Measurements from ENCODE around the gene VSTM4.

VSTM4 gene

GRCh38 chr10:48985621-48986158, 129.6 kb downstream of the VSTM4 start:
- ChIA-PET CTCF (interaction anchor here (0.8 kb wide), 2 partner anchors 317 to 329 kb away, joined by 3 read pairs; no protein-coding TSS in a partner anchor), POLR2A (no interaction called here)
- TF ChIP-seq, protein P1, sequence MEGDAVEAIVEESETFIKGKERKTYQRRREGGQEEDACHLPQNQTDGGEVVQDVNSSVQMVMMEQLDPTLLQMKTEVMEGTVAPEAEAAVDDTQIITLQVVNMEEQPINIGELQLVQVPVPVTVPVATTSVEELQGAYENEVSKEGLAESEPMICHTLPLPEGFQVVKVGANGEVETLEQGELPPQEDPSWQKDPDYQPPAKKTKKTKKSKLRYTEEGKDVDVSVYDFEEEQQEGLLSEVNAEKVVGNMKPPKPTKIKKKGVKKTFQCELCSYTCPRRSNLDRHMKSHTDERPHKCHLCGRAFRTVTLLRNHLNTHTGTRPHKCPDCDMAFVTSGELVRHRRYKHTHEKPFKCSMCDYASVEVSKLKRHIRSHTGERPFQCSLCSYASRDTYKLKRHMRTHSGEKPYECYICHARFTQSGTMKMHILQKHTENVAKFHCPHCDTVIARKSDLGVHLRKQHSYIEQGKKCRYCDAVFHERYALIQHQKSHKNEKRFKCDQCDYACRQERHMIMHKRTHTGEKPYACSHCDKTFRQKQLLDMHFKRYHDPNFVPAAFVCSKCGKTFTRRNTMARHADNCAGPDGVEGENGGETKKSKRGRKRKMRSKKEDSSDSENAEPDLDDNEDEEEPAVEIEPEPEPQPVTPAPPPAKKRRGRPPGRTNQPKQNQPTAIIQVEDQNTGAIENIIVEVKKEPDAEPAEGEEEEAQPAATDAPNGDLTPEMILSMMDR (IDR thresholded peaks at IDR 0.05; ENCODE audit: control extremely low read depth, extremely low read depth, low read depth, missing control alignments): no peak

DNA sequence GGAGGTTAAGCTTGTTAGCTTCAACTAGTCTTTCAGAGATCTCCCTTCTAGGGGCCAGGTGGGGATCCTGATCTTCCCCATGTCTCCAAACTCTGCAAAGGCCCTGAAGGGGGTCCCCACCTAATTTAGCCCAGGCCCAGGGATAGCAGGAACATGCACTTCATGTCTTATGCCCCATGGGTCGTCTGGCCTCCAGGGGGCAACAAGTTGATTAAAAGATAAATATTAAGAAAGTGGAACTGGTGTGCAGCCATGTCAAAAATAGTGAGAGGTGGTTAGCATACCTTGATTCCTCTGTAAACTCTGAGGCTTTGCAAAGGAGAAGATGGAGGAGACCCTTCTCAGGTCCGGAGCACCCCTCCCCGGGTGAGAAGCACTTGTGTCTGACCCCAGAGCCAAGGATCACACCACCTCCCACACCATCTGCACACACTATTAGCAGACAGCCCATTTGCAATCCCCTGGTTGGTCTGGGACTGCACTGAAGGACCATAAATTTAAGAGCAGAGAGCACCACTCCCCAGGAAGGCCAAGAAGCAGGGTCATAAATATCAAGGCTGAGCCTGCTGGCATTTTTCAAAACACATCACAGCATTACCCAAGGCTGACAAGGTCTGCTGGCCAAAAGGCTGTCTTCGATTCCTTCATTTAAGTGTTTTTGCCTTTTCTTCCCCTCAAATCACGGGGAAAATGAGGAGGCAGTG, 131.5 kb downstream of the VSTM4 start:
- TF ChIP-seq, protein P1 (IDR thresholded peaks at IDR 0.05; ENCODE audit: control extremely low read depth, extremely low read depth, low read depth, missing control alignments): peak; percentile 14
- no peak for DNase-seq (ENCODE audit: extremely low spot score)
- POLR2A ChIA-PET: no interaction called here
- CTCF ChIA-PET: interaction anchor here (0.6 kb wide), 1 partner anchor 9 kb away, joined by 3 read pairs; no protein-coding TSS in a partner anchor

More at GRCh38 chr10:48985621-48986158, 129.6 kb downstream of the VSTM4 start:
- DNase-seq (ENCODE audit: extremely low spot score): no peak

- no peak for DNase-seq (ENCODE audit: extremely low spot score)
- CTCF ChIA-PET: interaction anchor here (0.9 to 1.5 kb wide), 5 partner anchors 13 to 537 kb away, joined by 3 to 6 read pairs (median 3); no protein-coding TSS in a partner anchor
- POLR2A ChIA-PET: no interaction called here
- TF ChIP-seq, protein P1 (IDR thresholded peaks at IDR 0.05; ENCODE audit: control extremely low read depth, extremely low read depth, low read depth, missing control alignments): no peak
Observed at GRCh38 chr10:48982584-48982983, 132.7 kb downstream of the VSTM4 start.

DNA sequence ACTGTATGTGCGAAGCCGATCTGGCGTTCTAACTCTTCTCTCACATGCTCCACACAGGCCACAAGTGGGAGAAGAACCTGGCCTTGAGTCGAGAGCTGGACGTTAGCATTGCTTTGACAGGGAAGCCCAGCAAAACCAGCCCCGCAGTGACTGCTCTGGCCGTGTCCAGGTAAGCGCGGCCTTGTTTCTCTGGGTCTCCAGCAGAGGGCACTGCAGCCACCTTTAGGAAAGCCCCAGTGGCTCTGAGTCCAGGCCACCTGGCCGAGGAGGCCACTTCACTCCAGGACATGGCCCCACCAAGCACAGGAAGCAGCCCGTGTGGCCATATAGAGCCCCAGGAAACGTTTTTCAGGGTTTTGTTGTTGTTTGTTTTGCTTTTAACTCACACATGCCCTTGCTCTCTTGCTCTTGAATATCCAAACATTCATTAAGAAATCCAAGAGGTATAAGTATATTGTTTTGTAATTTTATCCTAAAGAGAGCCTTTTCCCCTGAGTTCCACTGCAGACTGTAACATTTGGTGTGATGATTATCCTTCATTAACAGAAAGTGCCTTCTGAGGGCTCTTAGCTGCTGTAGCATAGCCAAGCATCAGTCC, 133.9 kb downstream of the VSTM4 start:
- peak; percentile 76 for DNase-seq (ENCODE audit: extremely low spot score)
- POLR2A ChIA-PET: no interaction called here
- CTCF ChIA-PET: interaction anchor here (0.6 to 2.3 kb wide), 9 partner anchors 11 to 538 kb away, joined by 3 to 7 read pairs (median 3); no protein-coding TSS in a partner anchor
- TF ChIP-seq, protein P1 (IDR thresholded peaks at IDR 0.05; ENCODE audit: control extremely low read depth, extremely low read depth, low read depth, missing control alignments): peak; percentile 62

GRCh38 chr10:48978318-48978717, 137.0 kb downstream of the VSTM4 start:
- TF ChIP-seq, protein P1 (IDR thresholded peaks at IDR 0.05; ENCODE audit: control extremely low read depth, extremely low read depth, low read depth, missing control alignments): no peak
- no peak for DNase-seq (ENCODE audit: extremely low spot score)
- ChIA-PET POLR2A (no interaction called here), CTCF (interaction anchor here (0.8 to 2.3 kb wide), 4 partner anchors 10 to 541 kb away, joined by 3 to 7 read pairs (median 4); no protein-coding TSS in a partner anchor)

- TF ChIP-seq, protein P1 (IDR thresholded peaks at IDR 0.05; ENCODE audit: control extremely low read depth, extremely low read depth, low read depth, missing control alignments): no peak
- POLR2A ChIA-PET: no interaction called here
- DNase-seq (ENCODE audit: extremely low spot score): no peak
- CTCF ChIA-PET: interaction anchor here (1.1 to 1.3 kb wide), 3 partner anchors 10 to 537 kb away, joined by 3 to 4 read pairs (median 4); no protein-coding TSS in a partner anchor
Observed at GRCh38 chr10:48976196-48976595, 139.1 kb downstream of the VSTM4 start.

Measured in GM10248 (cell line).